Activated T-cell treated with anti-CD3 and anti-CD28 coated beads for 48 hours (primary cell): ENCODE data around the gene TTC34.

Source experiments
- DNase-seq: peaks from one replicate; pipeline ENCODE4 v3.0.0-alpha.2; 2020; ENCODE audit warnings: low read depth

TTC34 gene

DNA sequence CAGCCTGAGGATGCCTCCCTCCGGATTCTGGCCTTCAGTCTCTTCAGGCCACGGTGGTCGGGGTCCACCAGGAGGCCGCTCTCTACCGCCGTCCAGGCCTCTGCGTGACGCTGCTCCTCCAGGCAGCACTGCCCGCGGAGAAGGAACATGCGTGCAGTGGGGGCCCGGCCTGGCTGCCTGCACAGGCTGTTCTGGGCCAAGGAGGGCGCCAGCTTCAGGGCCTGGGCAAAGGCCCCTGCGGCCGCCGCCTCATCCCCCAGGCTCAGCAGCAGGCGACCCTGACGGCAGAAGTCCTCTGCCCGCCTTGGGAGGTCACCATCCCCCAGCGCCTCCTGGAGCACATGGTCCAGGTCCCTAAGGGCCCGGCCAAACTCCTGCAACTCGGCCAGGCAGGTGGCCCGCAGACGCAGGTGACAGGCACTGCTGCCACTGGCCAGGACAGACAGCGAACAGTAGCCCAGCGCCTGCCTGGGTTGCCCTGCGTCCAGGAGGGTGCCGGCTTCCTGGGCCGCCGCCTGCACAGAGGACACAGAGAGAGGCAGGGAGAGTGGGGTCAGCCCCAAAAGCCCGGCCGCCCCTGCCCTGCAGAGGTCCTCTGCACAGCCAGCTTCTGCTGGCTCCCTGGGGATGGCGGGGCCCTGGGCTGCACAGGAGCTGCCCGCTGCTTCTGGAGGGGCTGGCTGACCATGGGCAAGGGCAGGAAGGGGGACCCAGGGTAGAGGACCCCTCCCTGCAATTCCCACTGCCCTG, 159.9 kb downstream of the TTC34 start:
- DNase-seq, result no peak

DNA sequence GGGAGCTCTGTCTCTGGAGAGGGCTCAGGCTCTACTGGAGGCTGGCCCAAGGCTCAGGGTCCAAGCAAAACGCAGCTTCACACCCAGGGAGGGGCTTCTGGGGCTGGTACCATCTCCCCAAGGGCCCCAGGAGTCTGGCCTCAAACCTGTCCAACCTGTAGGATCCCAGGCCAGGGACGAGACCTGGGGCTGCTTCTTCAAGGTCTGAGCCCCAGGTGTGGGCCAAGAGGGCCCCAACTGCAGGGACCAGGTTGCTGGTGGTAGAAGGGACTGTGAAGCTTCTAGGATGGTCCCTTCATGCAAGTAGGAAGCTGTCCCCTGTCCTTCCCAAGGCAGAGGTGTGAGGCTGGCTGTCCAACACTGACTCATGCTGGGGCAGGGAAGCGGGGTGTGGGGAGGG, 160.9 kb downstream of the TTC34 start:
- DNase-seq, result no peak

DNA sequence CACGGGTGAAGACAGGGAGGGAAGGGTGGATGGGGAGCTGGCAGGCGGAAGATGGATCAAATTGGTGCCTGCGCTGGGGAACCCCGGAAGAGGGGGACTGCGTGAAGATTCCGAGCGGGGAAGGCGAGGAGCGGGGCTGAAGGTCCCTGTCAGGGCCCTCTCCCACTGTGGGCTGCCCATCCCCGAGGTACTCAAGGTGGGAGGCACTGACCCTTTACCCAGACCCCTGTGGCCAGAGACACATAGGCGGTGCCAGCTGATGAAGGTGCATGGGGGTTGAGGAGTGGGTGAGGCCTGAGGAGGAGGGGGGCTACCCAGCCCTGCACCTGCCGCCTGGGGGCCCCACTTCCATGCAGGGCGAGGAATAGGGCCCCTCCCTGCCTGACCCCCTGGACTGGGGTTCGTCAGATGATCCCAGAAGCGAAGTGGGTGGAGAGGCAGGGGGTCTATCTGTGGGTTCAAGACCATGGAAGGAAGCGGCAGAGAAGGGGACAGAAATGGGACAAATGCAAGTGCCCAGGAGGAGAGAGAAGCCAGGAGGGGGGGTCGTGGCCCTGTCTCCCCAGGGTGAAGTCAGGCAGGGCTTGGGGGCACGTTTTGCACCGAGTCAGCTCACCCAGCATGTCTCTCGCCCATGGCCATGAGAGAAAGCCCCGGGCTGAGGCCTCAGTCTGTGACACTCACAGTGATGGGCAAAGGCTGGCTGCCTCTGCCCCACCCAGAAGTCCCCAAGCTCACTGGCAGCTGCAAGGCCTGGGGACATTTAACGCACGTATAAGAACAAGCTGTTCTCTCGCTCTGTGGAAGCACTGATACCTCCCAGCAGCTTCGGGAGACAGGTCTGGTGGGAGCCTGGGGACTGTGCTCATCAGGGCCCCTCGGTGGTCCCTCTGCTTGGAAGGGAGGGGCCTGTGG, 161.6 kb downstream of the TTC34 start:
- no peak for DNase-seq

DNA sequence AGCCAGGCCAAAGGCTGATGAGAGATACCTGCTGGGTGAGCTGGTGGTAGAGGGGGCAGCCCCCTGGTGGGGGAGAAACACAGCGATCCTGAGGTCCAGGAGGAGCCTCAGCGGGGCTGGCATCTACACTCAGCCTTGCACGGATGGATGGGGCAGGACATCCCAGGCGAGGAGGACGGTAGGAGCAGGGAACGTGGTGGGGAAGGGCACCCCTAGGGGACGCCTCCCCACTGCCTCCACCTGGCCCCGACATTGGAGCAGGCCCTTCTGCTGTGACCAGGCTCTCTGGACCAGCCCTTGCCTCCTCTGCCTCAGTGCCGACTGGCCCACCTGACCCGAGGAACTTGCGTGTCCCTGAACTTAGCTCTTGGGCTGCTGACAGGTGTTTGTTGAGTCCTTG, 162.3 kb downstream of the TTC34 start:
- DNase-seq, result no peak

DNA sequence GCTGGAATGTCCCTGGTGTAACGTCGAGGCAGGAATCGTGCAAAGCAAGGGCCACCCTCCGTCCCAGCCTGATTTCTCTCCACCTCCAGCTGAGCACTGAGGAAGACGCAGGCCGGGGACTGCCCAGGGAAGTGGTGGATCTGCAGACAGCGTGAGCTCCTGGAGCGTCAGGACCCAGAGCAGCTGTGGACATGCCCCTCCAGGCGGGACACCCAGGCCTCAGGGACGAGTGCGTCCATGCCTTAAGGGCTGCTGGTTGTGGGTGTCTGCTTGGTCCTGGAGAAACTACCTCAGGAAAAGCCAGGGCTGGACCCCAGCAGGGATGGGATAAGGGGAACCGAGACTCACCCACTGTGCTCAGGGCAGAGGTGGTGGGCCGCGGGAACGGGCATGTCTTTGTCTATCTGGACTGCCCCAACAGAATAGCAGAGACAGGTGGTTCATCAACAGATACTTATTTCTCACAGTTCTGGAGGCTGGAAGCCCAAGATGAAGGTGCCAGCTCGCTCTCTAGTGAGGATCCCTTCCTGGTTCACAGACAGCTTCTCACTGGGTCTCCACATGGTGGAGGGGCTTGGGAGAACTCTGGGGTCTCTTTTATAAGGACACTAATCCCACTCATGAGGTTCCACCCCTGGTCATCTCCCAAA, 162.9 kb downstream of the TTC34 start:
- no peak for DNase-seq

DNA sequence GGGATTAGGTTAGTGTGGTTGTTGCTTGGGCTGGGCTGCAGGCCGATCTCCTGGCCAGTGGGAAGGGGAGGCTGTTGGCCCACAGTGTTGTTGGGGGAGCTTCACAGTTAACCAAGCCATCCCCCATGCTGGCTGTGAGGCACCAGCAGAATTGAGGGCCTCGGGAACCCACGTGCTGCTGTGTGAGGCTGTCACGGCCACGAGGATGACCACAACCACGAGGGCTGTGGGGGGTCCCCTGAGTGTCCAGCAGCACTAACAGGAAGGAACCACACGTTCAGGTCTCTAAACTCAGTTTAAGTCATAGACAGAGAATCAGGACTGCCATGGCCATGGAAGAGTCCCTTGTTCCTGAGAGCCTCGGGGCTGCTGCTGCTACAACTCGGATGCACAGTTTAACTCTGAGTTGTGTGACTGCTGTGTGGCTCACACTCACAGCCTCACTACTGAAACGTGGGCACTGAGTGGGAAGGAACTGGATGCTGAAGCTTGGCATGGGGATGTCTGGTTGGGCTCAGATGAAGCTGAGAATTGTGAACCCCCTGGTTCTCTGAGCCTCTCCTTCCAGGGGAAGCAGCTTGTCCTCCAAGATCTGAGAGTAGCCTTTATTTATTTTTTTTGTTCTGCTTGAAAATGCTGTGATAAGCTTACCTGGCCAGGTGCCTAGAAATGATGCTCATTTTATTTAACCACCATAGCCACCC, 163.9 kb downstream of the TTC34 start:
- no peak for DNase-seq

DNA sequence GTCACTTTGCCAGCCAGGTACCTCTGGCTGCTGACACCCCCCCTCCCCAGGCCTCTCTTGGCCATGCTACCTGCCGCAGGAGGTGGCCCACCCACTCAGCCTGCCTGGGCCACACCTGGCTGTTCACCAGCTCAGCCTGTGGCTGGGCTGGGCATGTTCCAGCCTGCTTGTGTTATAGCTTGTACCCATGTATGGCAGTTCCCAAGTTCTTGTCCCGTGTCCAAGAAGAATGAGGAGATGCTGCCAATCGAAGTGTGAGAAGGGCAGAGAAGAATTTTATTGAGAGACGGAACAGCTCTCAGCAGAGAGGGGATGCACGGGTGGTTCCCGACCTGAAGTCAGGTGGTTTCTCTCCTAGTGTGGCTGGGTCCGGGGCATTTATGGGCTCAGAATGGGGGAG, 164.8 kb downstream of the TTC34 start:
- no peak for DNase-seq

DNA sequence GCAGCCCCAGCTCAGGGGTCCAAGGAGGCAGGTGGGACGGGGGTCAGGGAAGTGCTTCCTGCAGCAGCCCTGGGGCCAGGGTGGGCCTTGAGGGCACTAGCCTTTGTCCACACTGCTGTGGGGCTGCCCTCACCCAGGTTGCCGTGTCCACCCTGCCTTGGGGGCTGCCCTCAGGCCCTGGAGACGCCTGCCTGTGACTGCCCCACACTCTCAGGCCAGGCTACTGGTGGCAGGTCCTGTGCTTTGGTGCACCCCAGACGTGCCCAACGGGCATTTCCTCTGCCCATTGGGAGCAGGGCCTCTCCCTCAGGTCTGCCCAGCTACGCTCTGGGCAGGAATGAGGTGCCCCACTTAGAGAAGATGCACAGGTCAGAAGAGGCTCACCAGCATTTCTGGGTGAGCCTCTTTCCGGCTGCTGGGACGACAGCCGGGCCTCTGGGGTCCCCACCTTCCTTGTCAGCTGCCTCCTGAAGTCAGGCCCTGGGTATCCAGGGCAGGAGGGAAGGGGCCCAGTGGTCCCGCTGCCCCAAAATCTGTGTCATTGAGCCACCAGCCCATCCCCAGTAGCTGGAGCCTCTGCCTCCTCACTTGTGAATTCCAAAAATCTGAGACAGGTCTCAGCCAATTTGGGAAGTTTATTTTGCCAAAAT, 166.0 kb downstream of the TTC34 start:
- DNase-seq, result no peak

DNA sequence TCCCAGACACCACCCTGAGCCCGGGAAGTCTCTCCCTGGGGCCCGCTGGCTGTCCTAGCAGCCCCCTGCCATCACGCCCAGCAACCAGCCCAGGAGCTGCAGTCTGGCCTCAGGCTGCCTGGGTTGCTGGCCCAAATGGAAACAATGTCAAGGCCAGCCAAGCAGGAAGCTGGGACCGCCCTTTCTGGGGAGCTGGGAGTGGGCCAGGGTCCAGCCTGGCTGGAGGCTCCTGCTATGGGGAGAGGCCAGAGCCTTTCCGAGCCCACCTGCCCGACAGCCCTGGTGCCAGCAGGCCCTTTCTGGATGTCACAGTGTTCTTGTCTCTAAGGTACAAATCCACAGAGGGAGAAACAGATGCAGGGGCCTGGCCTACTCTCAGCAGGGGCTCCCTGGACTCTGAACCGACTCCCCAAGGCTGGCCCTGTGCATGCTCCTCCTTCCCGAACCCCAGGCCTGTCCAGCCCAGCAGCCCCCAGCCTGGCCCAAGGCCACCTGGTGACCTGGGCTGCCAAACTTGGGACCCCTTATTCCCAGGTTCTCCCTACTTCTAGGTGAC, 167.5 kb downstream of the TTC34 start:
- DNase-seq, result no peak

DNA sequence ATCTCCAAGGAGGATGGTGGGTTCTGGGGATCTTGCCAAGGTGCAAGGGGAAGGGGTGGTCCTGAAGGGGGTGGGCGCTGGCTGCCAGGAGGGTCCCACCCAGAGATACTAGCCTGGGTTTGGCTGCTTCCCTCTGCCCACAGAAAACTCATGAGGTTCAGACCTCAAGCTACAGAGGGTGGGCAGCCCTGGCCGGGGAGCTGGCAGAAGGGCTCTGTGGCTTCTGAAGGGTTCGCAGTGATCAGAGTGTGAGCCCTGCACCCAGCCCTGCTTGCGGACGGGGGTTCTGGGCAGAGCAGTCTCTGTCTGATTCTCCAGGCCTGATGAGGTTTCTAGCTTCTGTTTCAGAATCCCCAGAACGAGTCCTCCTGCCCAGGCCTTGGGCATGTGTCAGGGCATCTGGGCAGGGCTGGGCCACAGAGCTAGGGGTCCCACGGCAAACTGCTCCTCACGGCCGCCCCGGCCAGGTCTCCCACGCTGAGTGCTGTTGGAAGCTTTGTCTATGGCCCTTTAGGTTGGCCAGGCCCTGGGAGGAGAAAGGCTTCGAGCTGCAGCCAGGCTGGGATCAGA, 168.0 kb downstream of the TTC34 start:
- DNase-seq, result no peak

DNA sequence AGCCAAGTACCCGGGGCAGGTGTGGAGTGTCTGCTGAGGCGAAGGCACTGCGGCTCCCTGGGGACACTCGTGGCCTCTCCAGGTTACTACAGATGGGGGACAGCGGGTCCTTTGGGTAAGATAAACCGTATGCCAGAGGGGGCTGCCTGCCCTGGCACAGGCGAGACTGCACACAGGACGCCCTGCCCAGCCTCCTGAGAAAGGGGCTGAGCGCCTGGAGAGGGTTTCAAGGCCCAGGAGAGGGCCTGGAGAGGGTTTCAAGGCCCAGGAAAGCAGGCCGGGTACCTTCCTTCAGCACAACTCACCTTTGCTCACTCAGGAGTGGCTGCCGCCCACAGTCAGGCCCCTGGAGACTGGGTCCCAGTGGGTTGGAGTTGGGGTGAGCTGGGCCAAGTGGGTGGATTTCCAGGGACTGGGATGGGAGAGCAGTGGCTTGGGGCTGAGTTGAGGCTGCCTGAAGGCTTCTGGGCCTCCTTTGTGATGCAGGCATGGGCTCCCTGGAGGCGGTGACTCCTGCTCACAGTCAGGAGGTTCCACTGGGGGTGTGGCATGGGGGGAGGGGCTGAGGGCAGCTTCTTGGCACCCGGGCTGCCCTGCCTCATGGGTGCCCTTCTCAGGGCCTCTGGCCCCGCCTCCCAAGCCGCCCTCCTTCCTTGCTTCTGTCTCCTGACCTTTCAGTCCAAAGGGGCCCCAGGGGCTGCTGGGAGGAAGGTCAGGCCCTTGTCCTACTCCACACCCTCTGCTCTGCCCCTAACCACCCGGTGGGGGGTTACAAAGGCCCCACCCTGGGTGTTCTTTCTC, 168.7 kb downstream of the TTC34 start, which contains the start of gene MMEL1:
MMEL1 (minus strand) TSS at position 456 of the 801 bp plus-strand sequence. CDS start 3,532 bp downstream, outside the sequence.
- no peak for DNase-seq

DNA sequence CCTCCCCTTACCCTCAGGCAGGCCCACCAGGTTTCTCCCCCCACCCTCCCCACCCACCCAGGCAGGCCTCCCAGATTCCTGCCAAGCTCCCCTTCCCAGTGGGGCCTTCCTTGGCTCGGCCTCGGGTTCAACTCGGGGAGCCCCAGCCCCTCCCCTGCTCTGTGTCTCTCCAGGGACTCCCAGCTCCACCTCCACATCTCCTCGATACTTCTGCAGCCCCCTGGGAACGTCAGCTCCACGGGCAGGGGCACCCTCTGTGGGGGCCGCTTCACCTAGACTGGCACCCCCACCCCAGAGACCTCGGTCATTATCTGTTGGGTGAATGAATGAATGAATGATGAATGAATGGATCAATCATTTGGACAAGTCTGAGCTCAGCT, 169.5 kb downstream of the TTC34 start:
- DNase-seq, result no peak

DNA sequence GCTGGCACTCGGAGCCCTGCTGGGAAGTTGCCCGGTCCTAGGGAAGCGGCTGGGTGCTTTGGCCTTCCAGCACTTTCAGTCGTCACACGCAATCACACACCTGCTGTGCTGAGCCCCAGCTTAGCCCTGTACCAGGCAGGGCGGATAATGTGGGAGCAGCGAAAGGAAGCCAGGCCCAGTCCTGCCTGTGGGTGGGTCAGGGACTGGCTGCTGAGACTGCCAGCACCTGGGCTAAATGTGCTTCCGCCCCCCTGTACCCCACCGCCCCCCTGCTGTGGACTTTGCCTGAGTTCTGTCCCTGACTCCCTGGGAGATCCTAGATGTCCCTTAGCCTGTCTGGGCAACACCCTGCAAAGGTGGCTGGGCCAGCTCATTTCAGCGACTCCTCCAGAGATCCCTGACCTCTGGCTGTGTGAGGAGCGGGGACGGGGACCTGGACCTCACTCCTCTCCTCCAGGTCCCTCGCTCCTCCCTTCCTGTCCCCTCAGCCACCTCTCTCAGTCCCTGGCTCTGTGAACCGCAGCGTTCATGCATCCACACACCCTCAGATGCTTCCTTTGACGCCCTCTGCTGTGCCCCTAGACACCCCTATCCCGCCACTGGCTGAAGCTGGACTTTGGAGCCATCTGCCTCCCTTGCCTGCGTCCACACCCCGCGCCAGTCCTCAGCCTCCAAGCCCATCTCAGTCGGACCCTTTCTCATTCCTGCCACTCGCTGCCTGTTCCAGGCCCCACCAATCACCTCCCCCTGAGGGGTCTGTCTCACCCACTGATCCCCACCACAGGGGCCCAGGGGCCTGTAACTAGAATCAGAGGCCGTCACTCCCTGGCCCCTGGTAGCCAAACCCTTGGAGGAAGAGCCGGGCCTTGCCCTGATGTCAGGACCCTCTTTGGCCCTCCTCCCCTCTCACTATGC, 170.1 kb downstream of the TTC34 start:
- no peak for DNase-seq

DNA sequence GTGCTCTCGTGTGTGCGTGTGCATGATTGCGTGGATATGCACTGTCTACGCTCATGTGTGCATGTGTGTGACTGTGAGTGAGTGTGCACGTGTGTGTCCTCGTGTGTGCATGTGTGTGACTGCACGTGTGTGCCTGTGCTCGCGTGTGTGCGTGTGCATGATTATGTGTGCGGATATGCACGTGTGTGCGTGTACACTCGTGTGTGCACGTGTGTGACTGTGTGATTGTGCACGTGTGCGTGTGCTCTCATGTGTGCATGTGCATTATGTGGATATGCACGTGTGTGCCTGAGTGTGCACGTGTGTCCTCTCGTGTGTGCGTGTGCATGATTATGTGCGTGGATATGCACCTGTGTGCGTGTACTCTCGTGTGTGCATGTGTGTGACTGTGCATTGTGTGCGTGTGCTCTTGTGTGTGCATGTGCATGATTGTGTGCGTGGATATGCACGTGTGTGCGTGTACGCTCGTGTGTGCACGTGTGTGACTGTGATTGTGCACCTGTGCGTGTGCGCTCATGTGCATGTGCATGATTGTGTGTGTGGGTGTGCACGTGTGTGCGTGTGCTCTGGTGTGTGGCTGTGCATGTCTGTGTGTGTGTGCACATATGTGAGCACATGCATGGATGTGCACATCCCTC, 170.9 kb downstream of the TTC34 start:
- no peak for DNase-seq

DNA sequence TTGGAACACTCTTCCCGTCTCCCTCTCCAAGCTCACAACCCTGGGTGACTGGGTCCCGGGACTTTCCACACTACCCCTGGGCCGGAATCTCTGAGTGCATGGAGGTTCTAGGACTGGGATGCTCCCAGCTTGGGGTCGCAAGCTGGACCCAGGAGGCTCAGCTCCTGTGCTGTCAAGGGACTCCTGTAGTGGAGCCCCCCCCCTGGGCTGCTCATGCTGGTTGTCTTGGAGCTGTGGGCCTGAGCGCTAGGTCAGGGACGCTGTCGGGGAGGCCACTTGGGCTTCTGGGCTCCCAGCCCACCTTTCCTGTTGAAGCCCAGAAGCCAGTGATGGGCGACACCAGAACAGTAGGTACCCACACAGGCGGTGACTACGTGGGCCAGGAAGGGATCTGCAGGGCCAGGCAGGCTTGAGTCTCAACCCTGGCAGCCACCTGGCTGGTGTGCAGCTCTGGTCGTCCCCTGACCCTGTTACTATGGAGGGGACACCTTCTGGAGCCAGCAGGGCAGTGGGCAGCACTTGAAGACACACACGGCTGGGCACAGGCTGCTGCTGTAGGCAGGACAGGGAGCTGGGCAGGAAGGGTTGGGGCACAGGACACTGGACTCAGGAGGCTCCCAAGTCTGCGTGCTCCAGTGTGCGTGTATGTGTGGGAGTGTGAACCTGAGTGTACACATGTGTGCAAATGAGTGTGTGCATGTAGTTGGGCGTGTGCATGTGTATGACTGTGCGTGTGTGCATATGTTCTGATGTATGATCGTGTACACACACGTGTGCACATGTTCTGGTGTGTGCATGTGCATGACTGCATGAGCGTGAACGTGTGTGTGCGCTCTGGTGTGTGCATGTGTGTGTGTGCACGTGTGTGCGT, 171.6 kb downstream of the TTC34 start:
- DNase-seq, result no peak

DNA sequence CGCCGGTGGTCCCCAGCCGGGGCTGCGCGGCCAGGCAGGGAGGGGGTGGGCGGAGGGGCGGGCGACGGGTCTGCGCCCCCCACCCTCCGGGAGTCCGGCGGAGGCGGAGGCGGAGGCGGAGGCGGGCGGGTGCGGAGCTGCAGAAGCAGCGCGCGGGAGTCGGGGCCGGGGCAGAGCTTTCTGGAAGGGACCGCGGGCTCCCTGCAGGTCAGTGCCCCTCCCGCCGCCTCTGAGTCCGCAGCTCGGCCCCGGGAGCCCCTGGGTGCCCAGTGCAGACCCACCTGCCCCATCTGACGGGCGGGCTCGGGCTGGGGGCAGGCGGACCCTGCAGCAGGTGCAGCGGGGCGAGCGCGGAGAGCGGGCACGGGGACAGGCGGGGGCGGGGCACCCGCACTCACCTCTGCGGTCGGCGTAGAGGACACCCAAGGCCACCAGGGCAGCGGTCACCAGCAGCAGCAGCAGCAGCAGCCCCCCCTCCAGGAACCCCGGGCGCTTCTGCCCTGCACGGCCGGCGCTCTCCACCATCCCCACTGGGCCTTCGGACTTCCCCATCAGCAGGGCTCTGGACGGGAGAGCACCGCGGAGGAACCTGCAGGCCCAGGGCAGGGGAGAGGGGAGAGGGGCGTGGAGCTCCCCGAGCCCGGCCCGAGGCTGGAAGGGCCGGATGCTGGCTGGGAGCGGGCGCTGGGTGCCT, 172.4 kb downstream of the TTC34 start:
- DNase-seq, result no peak
